Measurements from ENCODE around the gene GRM6.

The GRM6 gene

DNA sequence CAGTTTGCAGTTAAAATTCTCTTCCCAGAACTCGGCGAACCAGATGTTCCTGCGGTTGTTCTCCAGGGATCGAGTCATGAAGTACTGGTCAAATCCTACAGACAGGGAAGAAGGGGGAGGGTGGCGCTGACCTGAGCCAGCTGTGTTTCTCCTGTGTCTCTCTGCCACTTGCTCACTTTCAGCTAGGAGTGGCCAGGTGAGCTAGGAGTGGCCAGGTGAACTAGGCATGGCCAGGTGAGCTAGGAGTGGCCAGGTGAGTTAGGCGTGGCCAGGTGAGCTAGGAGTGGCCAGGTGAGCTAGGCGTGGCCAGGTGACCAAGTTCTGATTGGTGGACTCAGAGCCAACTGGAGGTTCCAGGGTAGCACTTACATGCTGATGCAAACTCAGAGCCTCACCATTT lies 5.8 kb downstream of the GRM6 start:
- Histone ChIP-seq H3K9me2 (replicated peaks; ENCODE audit: insufficient read depth, low read length) (no peaks in the 10 kb centered on the region), H3K4me1 (ENCODE audit: low read length) (no peaks in the 10 kb centered on the region), H3K36me3 (replicated peaks; ENCODE audit: insufficient read depth, low read length) (no peaks in the 10 kb centered on the region), H3K4me3 (ENCODE audit: low read length) (no peak overlapping the region), H4K20me1 (ENCODE audit: insufficient read depth, low read length) (no peaks in the 10 kb centered on the region), H3F3A (ENCODE audit: insufficient read depth, low read length) (no peaks in the 10 kb centered on the region), H3K27me3 (replicated peaks; ENCODE audit: insufficient read depth, low read length) (no peaks in the 10 kb centered on the region), H2AFZ (ENCODE audit: low read length) (no peak overlapping the region), H3K9me3 (replicated peaks; ENCODE audit: insufficient read depth, low read length) (no peaks in the 10 kb centered on the region), H3K79me2 (ENCODE audit: low read length) (no peaks in the 10 kb centered on the region), H3K27ac (ENCODE audit: low read length) (no peak overlapping the region), H3K4me2 (ENCODE audit: low read depth, low read length) (no peak overlapping the region), H3K9ac (ENCODE audit: low read length) (no peak overlapping the region)
- TF ChIP-seq EZH2 (optimal IDR thresholded peaks at IDR 0.05; ENCODE audit: low read depth, low read length) (no peak), CTCF (IDR thresholded peaks at IDR 0.05; ENCODE audit: low read length) (no peak), EZH2phosphoT487 (IDR thresholded peaks at IDR 0.05; ENCODE audit: low read length) (no peak)
- no peak for DNase-seq

GRCh38 chr5:178988436-178989220 lies 6.5 kb downstream of the GRM6 start:
- Histone ChIP-seq H3K9ac (ENCODE audit: low read length) (no peak overlapping the region), H3K27me3 (replicated peaks; ENCODE audit: insufficient read depth, low read length) (no peaks in the 10 kb centered on the region), H3F3A (ENCODE audit: insufficient read depth, low read length) (no peaks in the 10 kb centered on the region), H3K4me1 (ENCODE audit: low read length) (no peaks in the 10 kb centered on the region), H3K36me3 (replicated peaks; ENCODE audit: insufficient read depth, low read length) (no peaks in the 10 kb centered on the region), H3K27ac (ENCODE audit: low read length) (no peak overlapping the region), H3K9me3 (replicated peaks; ENCODE audit: insufficient read depth, low read length) (no peaks in the 10 kb centered on the region), H3K4me3 (ENCODE audit: low read length) (no peak overlapping the region), H3K79me2 (ENCODE audit: low read length) (no peaks in the 10 kb centered on the region), H3K4me2 (ENCODE audit: low read depth, low read length) (no peak overlapping the region), H4K20me1 (ENCODE audit: insufficient read depth, low read length) (no peaks in the 10 kb centered on the region), H3K9me2 (replicated peaks; ENCODE audit: insufficient read depth, low read length) (no peaks in the 10 kb centered on the region), H2AFZ (ENCODE audit: low read length) (no peak overlapping the region)
- no peak for TF ChIP-seq EZH2 (optimal IDR thresholded peaks at IDR 0.05; ENCODE audit: low read depth, low read length)
- TF ChIP-seq CTCF (IDR thresholded peaks at IDR 0.05; ENCODE audit: low read length), result no peak
- no peak for TF ChIP-seq EZH2phosphoT487 (IDR thresholded peaks at IDR 0.05; ENCODE audit: low read length)
- no peak for DNase-seq

DNA sequence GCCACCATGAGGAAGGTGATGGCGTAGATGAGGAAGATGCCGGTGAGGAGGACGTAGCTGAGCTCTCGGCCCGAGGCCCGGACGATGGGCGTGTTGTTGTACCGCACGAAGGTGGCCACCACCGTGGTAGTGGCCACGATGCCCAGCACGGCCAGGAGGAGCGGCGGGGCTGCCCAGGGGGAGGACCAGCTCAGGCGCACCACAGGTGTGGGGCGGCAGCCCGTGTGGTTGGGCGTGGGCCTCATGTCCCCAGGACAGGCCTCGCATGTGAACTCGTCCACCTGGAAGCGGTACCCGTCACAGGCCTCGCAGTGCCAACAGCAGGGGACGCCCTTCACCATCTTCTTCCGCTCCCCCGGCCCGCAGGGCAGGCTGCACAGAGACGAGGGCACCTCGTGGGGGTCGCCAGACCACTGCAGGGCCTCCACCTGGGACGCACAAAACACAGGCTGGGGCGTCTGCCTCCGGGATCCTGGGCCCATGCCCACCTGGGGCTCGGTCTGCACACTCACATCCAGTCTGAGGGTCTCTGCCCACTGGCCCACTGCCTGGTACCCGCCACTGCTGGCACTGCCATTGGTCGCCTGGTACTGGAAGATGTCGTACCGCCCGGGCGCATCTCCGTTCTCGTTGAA lies 8.7 kb downstream of the GRM6 start:
- DNase-seq, result no peak
- no peak overlapping the region for H3K9ac ChIP-seq (ENCODE audit: low read length)
- TF ChIP-seq CTCF (IDR thresholded peaks at IDR 0.05; ENCODE audit: low read length) (no peak), EZH2 (optimal IDR thresholded peaks at IDR 0.05; ENCODE audit: low read depth, low read length) (no peak), EZH2phosphoT487 (IDR thresholded peaks at IDR 0.05; ENCODE audit: low read length) (no peak)
- H3K9me2 ChIP-seq (replicated peaks; ENCODE audit: insufficient read depth, low read length), result no peaks in the 10 kb centered on the region
- H3K27me3 ChIP-seq (replicated peaks; ENCODE audit: insufficient read depth, low read length), result no peaks in the 10 kb centered on the region
- no peaks in the 10 kb centered on the region for H3K36me3 ChIP-seq (replicated peaks; ENCODE audit: insufficient read depth, low read length)
- no peaks in the 10 kb centered on the region for H3F3A ChIP-seq (ENCODE audit: insufficient read depth, low read length)
- H3K4me1 ChIP-seq (ENCODE audit: low read length), result no peaks in the 10 kb centered on the region
- H4K20me1 ChIP-seq (ENCODE audit: insufficient read depth, low read length), result no peaks in the 10 kb centered on the region
- H3K9me3 ChIP-seq (replicated peaks; ENCODE audit: insufficient read depth, low read length), result no peaks in the 10 kb centered on the region
- no peaks in the 10 kb centered on the region for H3K79me2 ChIP-seq (ENCODE audit: low read length)
- H3K4me3 ChIP-seq (ENCODE audit: low read length), result no peak overlapping the region
- H3K27ac ChIP-seq (ENCODE audit: low read length), result no peak overlapping the region
- H3K4me2 ChIP-seq (ENCODE audit: low read depth, low read length), result no peak overlapping the region
- no peak overlapping the region for H2AFZ ChIP-seq (ENCODE audit: low read length)
